NCI-H187 (cell line): ENCODE data around the gene COA5.

ENCODE experiments used
- DNase-seq, 2 experiments: peaks; one replicate each; lab custom pipeline; 2025; lab: John Stamatoyannopoulos, UW

The COA5 gene

DNA sequence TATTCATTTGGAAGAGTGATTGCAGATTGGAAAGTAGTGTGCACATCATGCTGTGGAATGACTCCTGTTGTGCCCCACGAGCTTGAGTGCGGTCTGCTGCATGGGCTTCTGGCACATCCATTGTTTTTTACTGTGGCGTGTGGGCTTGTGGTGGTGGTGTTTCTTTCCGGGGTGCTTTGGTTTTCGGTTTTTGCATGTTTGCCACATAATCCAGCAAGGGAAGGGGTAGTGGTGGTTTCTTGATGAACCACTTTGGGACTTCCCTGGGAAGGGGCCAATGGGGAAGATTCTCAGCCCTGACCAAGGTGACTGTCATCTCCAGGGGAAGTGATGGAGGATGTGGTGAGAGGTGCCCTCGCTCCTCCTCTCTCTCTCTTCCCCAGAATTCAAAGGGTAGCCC lies 57.0 kb downstream of the COA5 start:
- no peak for DNase-seq

GRCh38 chr2:98550165-98550564 lies 58.1 kb downstream of the COA5 start:
- no peak for DNase-seq
